Peyer's patch (tissue), 4 donors: ENCODE measurements around the gene CHSY3. TPM values are rescaled to one million over a fixed set of nuclear protein-coding genes. Genes with fewer than 3 reads are reported as not detected.

Experiments used
- DNase-seq, 3 donors: peaks; one replicate each; pipeline ENCODE4 v3.0.0-alpha.2; 2017 to 2019
- H3K27ac ChIP-seq, 4 donors: fragments of 200-600 bp; sonication (generic); one replicate each; pipeline ENCODE4 v1.5.1; 2016 to 2019
- H3K27me3 ChIP-seq, 2 donors: fragments of 200-600 bp; sonication (generic); one replicate each; pipeline ENCODE4 v1.5.1; 2019
- H3K36me3 ChIP-seq, 3 donors: fragments of 200-600 bp; sonication (generic); one replicate each; pipeline ENCODE4 v1.5.1; 2016 to 2019
- H3K4me1 ChIP-seq, 4 donors: fragments of 200-600 bp; sonication (generic); one replicate each; pipeline ENCODE4 v1.5.1; 2016 to 2019
- H3K4me3 ChIP-seq, 4 donors: fragments of 200-600 bp; sonication (generic); 1 replicate in 3 of 4; 2 replicates in 1 of 4; pipeline ENCODE4 v1.5.1; 2016 to 2019; ENCODE audit warnings: mild to moderate bottlenecking in 1 of 4
- H3K9me3 ChIP-seq, 4 donors: fragments of 200-600 bp; sonication (generic); one replicate each; pipeline ENCODE4 v1.5.1; 2016 to 2019; ENCODE audit warnings: mild to moderate bottlenecking in 1 of 4
- CTCF ChIP-seq, 6 experiments: fragments of 450-650 bp in 4 of 6; fragments of 200-600 bp in 2 of 6; sonication (generic) in 1 of 6; IDR thresholded peaks; one replicate each; pipeline ENCODE4 v1.5.1; 2017 to 2019; ENCODE audit warnings: antibody characterized with exemption in 6 of 6, mild to moderate bottlenecking in 3 of 6, moderate library complexity in 1 of 6
- POLR2A ChIP-seq, 2 donors: fragments of 450-650 bp; IDR thresholded peaks; one replicate each; pipeline ENCODE4 v1.5.1; 2017; ENCODE audit warnings: antibody characterized with exemption in 2 of 2, mild to moderate bottlenecking in 2 of 2, moderate library complexity in 2 of 2
- total RNA-seq, 4 donors: library from RNA; depleted of rRNA; stranded (reverse); fragments of >200 nt; gene quantifications; one replicate each; pipeline ENCODE4 v1.1.0, GENCODE V29; 2016

Gene CHSY3
- total RNA-seq = 1 to 10 TPM in 3 of 4 donors, under 1 TPM in 1; 0.35 to 2.5 (median 1.4) TPM

- Histone ChIP-seq H3K36me3 (no peaks in the 10 kb centered on the region), H3K27me3 (peaks cover 0 to 4% of the 10 kb centered on the region in 2 donors)
Observed at GRCh38 chr5:129904102-129904666, at the start of gene CHSY3. Gene CHSY3 (plus strand): TSS chr5:129904465.

GRCh38 chr5:129856325-129856724 is 47.9 kb upstream of the CHSY3 start:
- no peak overlapping the region for H3K27ac ChIP-seq
- no peaks in the 10 kb centered on the region for H3K27me3 ChIP-seq
- H3K9me3 ChIP-seq = no peaks in the 10 kb centered on the region
- H3K4me3 ChIP-seq = no peak overlapping the region
- H3K36me3 ChIP-seq = no peaks in the 10 kb centered on the region
- TF ChIP-seq POLR2A (IDR thresholded peaks at IDR 0.05) (no peak), CTCF (IDR thresholded peaks at IDR 0.05) (no peak)
- DNase-seq = no peak
- no peaks in the 10 kb centered on the region for H3K4me1 ChIP-seq

More at GRCh38 chr5:129904102-129904666, at the start of gene CHSY3:
- peak; percentile 17 to 83 (median 73) for DNase-seq
- Histone ChIP-seq H3K4me3 (peak within 1 kb of the TSS; percentile 38 to 77 (median 62)), H3K9me3 (no peaks in the 10 kb centered on the region), H3K4me1 (peaks cover 0 to 22% (median 0%) of the 10 kb centered on the region in 4 donors), H3K27ac (peak within 1 kb of the TSS; percentile 48 to 73 (median 62))
- peak in 3 of 6 experiments; percentile 7 to 17 (median 14) for TF ChIP-seq CTCF (IDR thresholded peaks at IDR 0.05)
- no peak for TF ChIP-seq POLR2A (IDR thresholded peaks at IDR 0.05)

- Histone ChIP-seq H3K27me3 (no peaks in the 10 kb centered on the region), H3K4me1 (no peaks in the 10 kb centered on the region), H3K36me3 (no peaks in the 10 kb centered on the region), H3K27ac (no peak overlapping the region), H3K9me3 (no peaks in the 10 kb centered on the region), H3K4me3 (no peak overlapping the region)
- no peak for TF ChIP-seq POLR2A (IDR thresholded peaks at IDR 0.05)
- no peak for TF ChIP-seq CTCF (IDR thresholded peaks at IDR 0.05)
- no peak for DNase-seq
Observed at GRCh38 chr5:129857116-129857515, 47.1 kb upstream of the CHSY3 start.

GRCh38 chr5:129858131-129858675 is 46.1 kb upstream of the CHSY3 start:
- no peak overlapping the region for H3K27ac ChIP-seq
- no peaks in the 10 kb centered on the region for H3K4me1 ChIP-seq
- H3K36me3 ChIP-seq = no peaks in the 10 kb centered on the region
- H3K27me3 ChIP-seq = no peaks in the 10 kb centered on the region
- no peak for DNase-seq
- no peak overlapping the region for H3K4me3 ChIP-seq
- H3K9me3 ChIP-seq = no peaks in the 10 kb centered on the region
- TF ChIP-seq POLR2A (IDR thresholded peaks at IDR 0.05) = no peak
- TF ChIP-seq CTCF (IDR thresholded peaks at IDR 0.05) = no peak

GRCh38 chr5:129884322-129884721 is 19.9 kb upstream of the CHSY3 start:
- H3K4me3 ChIP-seq = no peak overlapping the region
- H3K4me1 ChIP-seq = no peaks in the 10 kb centered on the region
- no peaks in the 10 kb centered on the region for H3K27me3 ChIP-seq
- no peak for TF ChIP-seq CTCF (IDR thresholded peaks at IDR 0.05)
- no peak for DNase-seq
- H3K9me3 ChIP-seq = no peaks in the 10 kb centered on the region
- no peak overlapping the region for H3K27ac ChIP-seq
- no peaks in the 10 kb centered on the region for H3K36me3 ChIP-seq
